Measurements from ENCODE around the gene DAPP1.

DAPP1 gene

DNA sequence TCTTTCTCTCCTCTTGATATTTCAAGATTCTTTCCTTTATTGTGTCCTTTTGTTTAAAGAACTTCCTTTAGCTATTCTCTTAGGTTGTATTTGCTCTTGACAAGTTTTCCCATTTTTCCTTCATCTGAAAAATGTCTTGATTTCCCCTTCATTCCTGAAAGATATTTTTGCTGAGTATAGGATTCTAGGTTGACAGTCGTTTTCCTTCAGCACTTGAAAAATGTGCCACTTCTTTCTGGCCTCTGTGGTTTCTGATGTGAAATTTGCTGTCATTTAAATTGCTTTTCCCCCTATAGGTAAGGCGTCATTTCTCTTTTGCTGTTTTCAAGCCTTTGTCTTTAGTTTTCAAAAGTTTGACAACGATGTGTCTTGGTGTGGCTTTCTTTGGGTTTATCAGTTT, 100.9 kb downstream of the DAPP1 start:
- no peaks in the 10 kb centered on the region for H3K9me3 ChIP-seq
- no peaks in the 10 kb centered on the region for H3K4me1 ChIP-seq (ENCODE audit: control insufficient read depth in 1 of 2, insufficient read depth in 1 of 2, low read depth in 1 of 2, low read length in 1 of 2)
- H3K4me3 ChIP-seq (ENCODE audit: low read depth in 1 of 2, low read length in 1 of 2), result no peak overlapping the region
- H3K36me3 ChIP-seq, result peaks cover 20% of the 10 kb centered on the region
- no peak overlapping the region for H3K27ac ChIP-seq
- H3K27me3 ChIP-seq, result no peaks in the 10 kb centered on the region
- no peak for TF ChIP-seq CTCF (IDR thresholded peaks at IDR 0.05)

GRCh38 chr4:99918656-99919055, 102.0 kb downstream of the DAPP1 start:
- Histone ChIP-seq H3K4me3 (ENCODE audit: low read depth in 1 of 2, low read length in 1 of 2) (no peak overlapping the region), H3K4me1 (ENCODE audit: control insufficient read depth in 1 of 2, insufficient read depth in 1 of 2, low read depth in 1 of 2, low read length in 1 of 2) (no peaks in the 10 kb centered on the region), H3K27me3 (no peaks in the 10 kb centered on the region), H3K9me3 (no peaks in the 10 kb centered on the region), H3K27ac (no peak overlapping the region), H3K36me3 (peaks cover 25% of the 10 kb centered on the region)
- TF ChIP-seq CTCF (IDR thresholded peaks at IDR 0.05), result no peak
